ENCODE results near the gene MAGT1.

DNA sequence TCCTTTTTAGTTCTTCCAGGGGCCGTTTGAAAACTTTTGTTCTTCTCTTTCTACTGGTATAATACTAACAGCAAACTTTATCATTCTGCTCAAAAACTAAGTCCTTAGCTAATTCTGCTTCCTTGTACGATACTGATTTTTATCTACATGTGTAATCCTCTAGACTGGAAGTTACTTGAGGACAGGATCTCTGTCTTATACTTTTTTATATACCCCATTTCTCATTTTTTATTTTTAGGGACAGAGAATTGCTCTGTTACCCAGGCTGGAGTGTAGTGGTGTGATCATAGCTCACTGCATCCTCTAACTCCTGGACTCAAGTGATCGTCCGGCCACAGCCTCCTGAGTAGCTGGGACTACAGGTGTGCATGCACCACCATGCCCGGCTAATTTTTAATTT is 6.3 kb upstream of the MAGT1 start:
- TF ChIP-seq CTCF (tag by site-specific recombination; IDR thresholded peaks at IDR 0.05) (no peak), ZNF629 (tag by site-specific recombination; IDR thresholded peaks at IDR 0.05) (no peak), KLF17 (tag by site-specific recombination; IDR thresholded peaks at IDR 0.05) (no peak), ZBTB20 (tag by site-specific recombination; IDR thresholded peaks at IDR 0.05) (no peak), ZNF24 (tag by site-specific recombination; IDR thresholded peaks at IDR 0.05) (no peak)
